Measurements from ENCODE around the gene UGT1A1.

GRCh38 chr2:233768076-233768475 is 8.0 kb downstream of the UGT1A1 start:
- TF ChIP-seq CTCF (IDR thresholded peaks at IDR 0.05 in 2 of 3, conservative IDR thresholded peaks at IDR 0.05 in 1 of 3; ENCODE audit: insufficient read depth in 2 of 3, low read depth in 1 of 3, low read length in 3 of 3) (no peak), MAZ (CRISPR knock-in tag; conservative IDR thresholded peaks at IDR 0.05 in 1 of 2, IDR thresholded peaks at IDR 0.05 in 1 of 2) (no peak), ELF4 (CRISPR knock-in tag; IDR thresholded peaks at IDR 0.05) (no peak), EP300 (IDR thresholded peaks at IDR 0.05; ENCODE audit: low read length) (no peak), MAFF (IDR thresholded peaks at IDR 0.05; ENCODE audit: low read length) (no peak), ZNF644 (tag; IDR thresholded peaks at IDR 0.05; ENCODE audit: low read depth) (no peak), FOS (IDR thresholded peaks at IDR 0.05; ENCODE audit: extremely low read depth, insufficient read length) (no peak), NRF1 (conservative IDR thresholded peaks at IDR 0.05 in 1 of 2, IDR thresholded peaks at IDR 0.05 in 1 of 2) (no peak), ZNF146 (CRISPR knock-in tag; IDR thresholded peaks at IDR 0.05; ENCODE audit: unreplicated experiment) (no peak), BRCA1 (IDR thresholded peaks at IDR 0.05) (no peak), BRCA1 (CRISPR knock-in tag; IDR thresholded peaks at IDR 0.05) (no peak)
- TF ChIP-seq, protein P1, sequence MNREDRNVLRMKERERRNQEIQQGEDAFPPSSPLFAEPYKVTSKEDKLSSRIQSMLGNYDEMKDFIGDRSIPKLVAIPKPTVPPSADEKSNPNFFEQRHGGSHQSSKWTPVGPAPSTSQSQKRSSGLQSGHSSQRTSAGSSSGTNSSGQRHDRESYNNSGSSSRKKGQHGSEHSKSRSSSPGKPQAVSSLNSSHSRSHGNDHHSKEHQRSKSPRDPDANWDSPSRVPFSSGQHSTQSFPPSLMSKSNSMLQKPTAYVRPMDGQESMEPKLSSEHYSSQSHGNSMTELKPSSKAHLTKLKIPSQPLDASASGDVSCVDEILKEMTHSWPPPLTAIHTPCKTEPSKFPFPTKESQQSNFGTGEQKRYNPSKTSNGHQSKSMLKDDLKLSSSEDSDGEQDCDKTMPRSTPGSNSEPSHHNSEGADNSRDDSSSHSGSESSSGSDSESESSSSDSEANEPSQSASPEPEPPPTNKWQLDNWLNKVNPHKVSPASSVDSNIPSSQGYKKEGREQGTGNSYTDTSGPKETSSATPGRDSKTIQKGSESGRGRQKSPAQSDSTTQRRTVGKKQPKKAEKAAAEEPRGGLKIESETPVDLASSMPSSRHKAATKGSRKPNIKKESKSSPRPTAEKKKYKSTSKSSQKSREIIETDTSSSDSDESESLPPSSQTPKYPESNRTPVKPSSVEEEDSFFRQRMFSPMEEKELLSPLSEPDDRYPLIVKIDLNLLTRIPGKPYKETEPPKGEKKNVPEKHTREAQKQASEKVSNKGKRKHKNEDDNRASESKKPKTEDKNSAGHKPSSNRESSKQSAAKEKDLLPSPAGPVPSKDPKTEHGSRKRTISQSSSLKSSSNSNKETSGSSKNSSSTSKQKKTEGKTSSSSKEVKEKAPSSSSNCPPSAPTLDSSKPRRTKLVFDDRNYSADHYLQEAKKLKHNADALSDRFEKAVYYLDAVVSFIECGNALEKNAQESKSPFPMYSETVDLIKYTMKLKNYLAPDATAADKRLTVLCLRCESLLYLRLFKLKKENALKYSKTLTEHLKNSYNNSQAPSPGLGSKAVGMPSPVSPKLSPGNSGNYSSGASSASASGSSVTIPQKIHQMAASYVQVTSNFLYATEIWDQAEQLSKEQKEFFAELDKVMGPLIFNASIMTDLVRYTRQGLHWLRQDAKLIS (CRISPR knock-in tag; IDR thresholded peaks at IDR 0.05), result no peak
